Measurements from ENCODE around the gene PYROXD2.
A peak's percentile ranks its signal among the peaks of the same experiment; 100 is the strongest.
"Not testable (repeated sequence)": the region's sequence is repeated elsewhere in the genome, so short reads cannot be mapped to it uniquely, and the experiment has no call there.

PYROXD2 gene

GRCh38 chr10:98391065-98391464 is 23.9 kb downstream of the PYROXD2 start:
- TF ChIP-seq JUND (IDR thresholded peaks at IDR 0.05; ENCODE audit: low read depth) = no peak
- DNase-seq (ENCODE audit: low read depth in 1 of 2, low spot score in 1 of 2) = no peak
- in situ Hi-C loops (cut with HindIII; ENCODE audit: low pct_unique_long_range_greater_than_20kb, low sequenced_read_pairs) = no loop called here

- no peak for TF ChIP-seq JUND (IDR thresholded peaks at IDR 0.05; ENCODE audit: low read depth)
- in situ Hi-C loops (cut with HindIII; ENCODE audit: low pct_unique_long_range_greater_than_20kb, low sequenced_read_pairs) = no loop called here
- DNase-seq (ENCODE audit: low read depth in 1 of 2, low spot score in 1 of 2) = no peak
Observed at GRCh38 chr10:98390406-98390805, 24.6 kb downstream of the PYROXD2 start.

DNA sequence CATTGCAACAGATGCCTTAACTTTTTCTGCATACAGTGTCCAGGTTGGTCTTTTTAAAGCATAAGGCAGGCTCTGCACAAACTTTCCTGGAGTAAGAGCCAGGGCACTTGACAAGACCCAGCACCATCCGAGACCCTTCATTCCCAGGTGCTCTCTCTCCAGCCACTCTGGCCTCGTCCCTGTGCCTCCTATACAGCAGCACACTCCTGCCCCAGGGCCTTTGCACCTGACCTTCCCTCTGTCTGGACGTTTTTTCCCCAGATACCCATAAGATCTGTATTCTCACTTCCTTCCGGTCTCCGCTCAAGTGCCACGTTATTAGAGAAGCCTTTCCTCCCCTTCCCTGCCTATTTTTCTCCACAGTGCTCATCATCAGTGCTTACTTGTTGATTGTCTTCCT is 25.6 kb downstream of the PYROXD2 start:
- TF ChIP-seq JUND (IDR thresholded peaks at IDR 0.05; ENCODE audit: low read depth) = no peak
- DNase-seq (ENCODE audit: low read depth in 1 of 2, low spot score in 1 of 2) = no peak
- in situ Hi-C loops (cut with HindIII; ENCODE audit: low pct_unique_long_range_greater_than_20kb, low sequenced_read_pairs) = no loop called here

- in situ Hi-C loops (cut with HindIII; ENCODE audit: low pct_unique_long_range_greater_than_20kb, low sequenced_read_pairs) = no loop called here
- TF ChIP-seq JUND (IDR thresholded peaks at IDR 0.05; ENCODE audit: low read depth) = no peak
- no peak for DNase-seq (ENCODE audit: low read depth in 1 of 2, low spot score in 1 of 2)
Observed at GRCh38 chr10:98388101-98388655, 26.8 kb downstream of the PYROXD2 start.

DNA sequence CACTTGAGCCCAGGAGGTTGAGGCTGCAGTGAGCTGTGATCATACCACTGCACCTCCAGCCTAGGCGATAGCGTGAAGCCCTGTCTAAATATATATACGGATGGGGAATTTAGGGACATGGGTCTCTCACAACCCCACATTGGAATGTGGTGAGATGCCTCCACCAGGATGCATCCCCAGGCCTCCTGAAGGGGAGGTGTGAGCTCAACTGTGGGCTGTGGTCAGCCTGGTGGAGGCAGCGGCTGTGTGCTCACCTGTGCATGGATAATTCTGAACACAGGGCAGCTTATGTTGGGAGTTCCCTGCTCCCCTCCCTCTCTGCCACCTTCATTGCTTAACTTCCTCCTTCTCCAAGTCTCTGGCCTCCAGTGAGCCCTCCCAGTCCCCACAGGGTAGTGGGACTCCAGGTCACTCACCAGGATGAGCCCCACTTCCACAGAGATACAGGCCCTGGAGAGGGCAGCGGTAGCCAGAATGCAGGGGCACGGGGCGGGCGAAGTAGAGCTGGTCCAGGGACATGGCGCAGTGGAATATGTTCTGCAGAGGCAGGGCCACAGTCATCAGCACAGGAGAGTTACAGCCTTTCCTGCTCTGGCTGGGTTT is 30.4 kb downstream of the PYROXD2 start:
- no peak for TF ChIP-seq JUND (IDR thresholded peaks at IDR 0.05; ENCODE audit: low read depth)
- in situ Hi-C loops (cut with HindIII; ENCODE audit: low pct_unique_long_range_greater_than_20kb, low sequenced_read_pairs) = no loop called here
- DNase-seq (ENCODE audit: low read depth in 1 of 2, low spot score in 1 of 2) = no peak

GRCh38 chr10:98383869-98384268 is 31.1 kb downstream of the PYROXD2 start:
- no peak for DNase-seq (ENCODE audit: low read depth in 1 of 2, low spot score in 1 of 2)
- no peak for TF ChIP-seq JUND (IDR thresholded peaks at IDR 0.05; ENCODE audit: low read depth)
- in situ Hi-C loops (cut with HindIII; ENCODE audit: low pct_unique_long_range_greater_than_20kb, low sequenced_read_pairs) = no loop called here

- in situ Hi-C loops (cut with HindIII; ENCODE audit: low pct_unique_long_range_greater_than_20kb, low sequenced_read_pairs); DNase-seq (ENCODE audit: low read depth in 1 of 2, low spot score in 1 of 2): not testable (repeated sequence)
Observed at GRCh38 chr10:98383134-98383667, 31.8 kb downstream of the PYROXD2 start.

- TF ChIP-seq JUND (IDR thresholded peaks at IDR 0.05; ENCODE audit: low read depth) = no peak
- in situ Hi-C loops (cut with HindIII; ENCODE audit: low pct_unique_long_range_greater_than_20kb, low sequenced_read_pairs) = no loop called here
- no peak for DNase-seq (ENCODE audit: low read depth in 1 of 2, low spot score in 1 of 2)
Observed at GRCh38 chr10:98382691-98383101, 32.3 kb downstream of the PYROXD2 start.

GRCh38 chr10:98380493-98381339 is 34.3 kb downstream of the PYROXD2 start:
- no peak for TF ChIP-seq JUND (IDR thresholded peaks at IDR 0.05; ENCODE audit: low read depth)
- in situ Hi-C loops (cut with HindIII; ENCODE audit: low pct_unique_long_range_greater_than_20kb, low sequenced_read_pairs) = no loop called here

DNA sequence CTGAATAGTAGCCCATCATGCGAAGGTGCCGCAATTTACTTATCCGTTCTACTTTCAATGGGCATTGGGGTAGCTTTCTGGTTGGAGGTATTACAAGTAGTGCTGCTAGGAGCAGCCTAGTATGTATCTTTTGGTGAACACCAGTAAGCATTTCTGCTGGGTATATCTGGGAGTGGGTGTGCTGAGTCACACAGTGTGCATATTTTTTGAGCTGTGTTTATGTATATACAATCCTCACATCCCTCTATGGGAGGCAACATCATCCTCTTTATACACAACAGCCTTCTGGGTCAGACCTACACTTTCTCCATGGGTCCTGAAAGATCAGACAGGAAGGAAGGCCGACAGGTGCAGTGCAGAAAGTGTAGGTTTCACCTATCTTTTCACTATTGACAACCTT is 36.3 kb downstream of the PYROXD2 start:
- in situ Hi-C loops (cut with HindIII; ENCODE audit: low pct_unique_long_range_greater_than_20kb, low sequenced_read_pairs) = no loop called here
- no peak for DNase-seq (ENCODE audit: low read depth in 1 of 2, low spot score in 1 of 2)
- TF ChIP-seq JUND (IDR thresholded peaks at IDR 0.05; ENCODE audit: low read depth) = no peak

More at GRCh38 chr10:98380493-98381339, 34.3 kb downstream of the PYROXD2 start:
- DNase-seq (ENCODE audit: low read depth in 1 of 2, low spot score in 1 of 2) = no peak

- no peak for DNase-seq (ENCODE audit: low read depth in 1 of 2, low spot score in 1 of 2)
- no peak for TF ChIP-seq JUND (IDR thresholded peaks at IDR 0.05; ENCODE audit: low read depth)
- in situ Hi-C loops (cut with HindIII; ENCODE audit: low pct_unique_long_range_greater_than_20kb, low sequenced_read_pairs) = no loop called here
Observed at GRCh38 chr10:98377536-98377935, 37.4 kb downstream of the PYROXD2 start.

GRCh38 chr10:98377001-98377400 is 38.0 kb downstream of the PYROXD2 start:
- in situ Hi-C loops (cut with HindIII; ENCODE audit: low pct_unique_long_range_greater_than_20kb, low sequenced_read_pairs) = no loop called here
- no peak for DNase-seq (ENCODE audit: low read depth in 1 of 2, low spot score in 1 of 2)
- no peak for TF ChIP-seq JUND (IDR thresholded peaks at IDR 0.05; ENCODE audit: low read depth)

DNA sequence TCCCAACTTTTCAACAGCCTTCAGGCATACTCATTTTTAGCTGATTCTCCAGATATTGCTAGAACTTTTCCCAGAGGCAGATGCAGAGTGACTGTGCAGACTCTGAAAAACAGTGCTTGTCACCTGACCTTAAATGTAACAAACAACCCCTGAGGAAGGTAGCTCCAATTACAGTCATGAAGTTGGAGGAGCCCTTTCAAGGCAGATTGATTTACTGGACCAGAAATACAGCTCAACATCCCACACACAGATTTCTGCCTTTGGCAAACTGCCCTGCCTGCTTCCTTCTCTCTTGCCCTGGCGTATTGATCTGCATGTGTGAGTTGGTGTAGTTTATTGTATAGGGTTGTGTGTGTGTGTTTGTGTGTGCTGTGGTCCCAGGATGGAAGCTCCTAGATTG is 38.5 kb downstream of the PYROXD2 start:
- DNase-seq (ENCODE audit: low read depth in 1 of 2, low spot score in 1 of 2) = peak in 1 of 2 experiments; percentile 37
- in situ Hi-C loops (cut with HindIII; ENCODE audit: low pct_unique_long_range_greater_than_20kb, low sequenced_read_pairs) = no loop called here
- TF ChIP-seq JUND (IDR thresholded peaks at IDR 0.05; ENCODE audit: low read depth) = no peak

Data from T47D (cell line).